Esophagus squamous epithelium (tissue), 4 donors: ENCODE data around the gene SATB1.

ENCODE experiments used
- POLR2A ChIP-seq, 4 donors: fragments of 450-650 bp; IDR thresholded peaks; one replicate each; pipeline ENCODE4 v1.6.1; 2017; ENCODE audit warnings: antibody characterized with exemption in 4 of 4, mild to moderate bottlenecking in 4 of 4, moderate library complexity in 3 of 4
- TF ChIP-seq, protein P1 (sequence below), 6 experiments: fragments of 450-650 bp in 4 of 6; fragments of 200-600 bp in 2 of 6; sonication (generic) in 2 of 6; IDR thresholded peaks; one replicate each; pipeline ENCODE4 v1.5.1; 2016 to 2019; ENCODE audit warnings: antibody characterized with exemption in 6 of 6, mild to moderate bottlenecking in 4 of 6, moderate library complexity in 4 of 6

DNA sequence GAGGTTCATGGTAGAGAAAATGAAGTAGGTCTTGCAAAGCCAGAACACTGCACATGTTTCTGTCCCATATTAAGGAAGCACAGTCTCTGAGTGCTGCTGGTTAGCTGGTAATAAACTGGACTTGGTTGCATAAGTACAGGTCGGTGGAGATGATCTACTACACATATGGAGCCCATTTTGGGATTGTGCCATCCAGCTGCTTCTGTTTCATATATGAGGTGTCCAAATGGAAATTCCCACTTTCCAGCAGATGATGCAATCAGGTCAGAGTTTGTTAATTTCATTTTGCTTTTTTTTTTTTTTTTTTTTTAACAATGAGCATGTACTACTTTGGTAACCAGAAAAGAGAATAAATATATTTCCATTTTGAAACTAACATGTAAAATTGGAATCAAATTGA lies 122.6 kb downstream of the SATB1 start:
- no peak for TF ChIP-seq POLR2A (IDR thresholded peaks at IDR 0.05)
- TF ChIP-seq, protein P1, sequence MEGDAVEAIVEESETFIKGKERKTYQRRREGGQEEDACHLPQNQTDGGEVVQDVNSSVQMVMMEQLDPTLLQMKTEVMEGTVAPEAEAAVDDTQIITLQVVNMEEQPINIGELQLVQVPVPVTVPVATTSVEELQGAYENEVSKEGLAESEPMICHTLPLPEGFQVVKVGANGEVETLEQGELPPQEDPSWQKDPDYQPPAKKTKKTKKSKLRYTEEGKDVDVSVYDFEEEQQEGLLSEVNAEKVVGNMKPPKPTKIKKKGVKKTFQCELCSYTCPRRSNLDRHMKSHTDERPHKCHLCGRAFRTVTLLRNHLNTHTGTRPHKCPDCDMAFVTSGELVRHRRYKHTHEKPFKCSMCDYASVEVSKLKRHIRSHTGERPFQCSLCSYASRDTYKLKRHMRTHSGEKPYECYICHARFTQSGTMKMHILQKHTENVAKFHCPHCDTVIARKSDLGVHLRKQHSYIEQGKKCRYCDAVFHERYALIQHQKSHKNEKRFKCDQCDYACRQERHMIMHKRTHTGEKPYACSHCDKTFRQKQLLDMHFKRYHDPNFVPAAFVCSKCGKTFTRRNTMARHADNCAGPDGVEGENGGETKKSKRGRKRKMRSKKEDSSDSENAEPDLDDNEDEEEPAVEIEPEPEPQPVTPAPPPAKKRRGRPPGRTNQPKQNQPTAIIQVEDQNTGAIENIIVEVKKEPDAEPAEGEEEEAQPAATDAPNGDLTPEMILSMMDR (IDR thresholded peaks at IDR 0.05), result no peak
